ENCODE results near the gene IQCE. TPM values are rescaled to one million over a fixed set of nuclear protein-coding genes. Genes with fewer than 3 reads are reported as not detected.

IQCE gene
- total and polyA plus RNA-seq, 2 experiments from 2014 or later = 14.7 to 14.9 TPM

DNA sequence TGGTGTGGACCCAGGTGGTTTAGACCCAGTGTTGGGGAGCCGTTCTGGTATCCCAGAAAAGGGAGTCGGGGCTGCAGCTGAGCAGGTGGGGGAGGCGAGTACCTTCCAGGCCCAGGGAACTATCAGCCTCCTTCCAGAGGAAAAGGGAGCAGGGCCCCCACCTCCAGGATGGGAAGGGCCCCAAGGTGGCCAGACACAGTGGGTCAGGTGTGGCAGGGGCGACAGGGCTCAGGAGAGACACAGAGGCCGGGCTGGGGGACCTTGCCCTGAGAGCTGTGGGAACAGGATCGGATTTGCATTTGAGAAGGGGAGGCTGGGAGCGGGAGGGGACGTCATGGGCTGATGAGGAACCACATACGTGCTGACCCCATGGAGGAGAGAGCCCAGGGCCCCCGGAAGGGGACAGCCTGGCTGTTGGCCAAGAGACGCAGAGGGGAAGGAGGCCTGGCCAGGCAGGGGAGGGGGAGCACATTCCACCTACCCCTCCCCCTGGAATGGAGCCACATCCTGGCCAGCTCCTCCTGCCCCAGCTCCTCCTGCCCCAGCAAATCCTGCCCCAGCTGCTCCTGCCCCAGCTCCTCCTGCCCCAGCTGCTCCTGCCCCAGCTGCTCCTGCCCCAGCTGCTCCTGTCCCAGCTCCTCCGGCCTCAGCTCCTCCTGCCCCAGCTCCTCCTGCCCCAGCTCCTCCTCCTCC lies 63.3 kb downstream of the IQCE start:
- H3K9ac ChIP-seq = peak overlapping the region; percentile 5; the same call in 1 of the 2 replicates
- H3F3A ChIP-seq (ENCODE audit: insufficient read depth) = peaks cover 12% of the 10 kb centered on the region; the same call in 1 of the 2 replicates
- no peaks in the 10 kb centered on the region for H3K79me2 ChIP-seq (ENCODE audit: insufficient read depth)
- H3K27me3 ChIP-seq (replicated peaks; ENCODE audit: insufficient read depth) = no peaks in the 10 kb centered on the region
- no peak overlapping the region for H3K27ac ChIP-seq
- H3K9me3 ChIP-seq (ENCODE audit: low read depth) = no peaks in the 10 kb centered on the region
- H3K9me2 ChIP-seq (ENCODE audit: insufficient read depth) = no peaks in the 10 kb centered on the region
- no peak for DNase-seq
- no peaks in the 10 kb centered on the region for H4K20me1 ChIP-seq (ENCODE audit: insufficient read depth)
- H3K4me2 ChIP-seq (ENCODE audit: unreplicated experiment) = no peak overlapping the region
- in situ Hi-C loops (cut with MboI) = no loop called here
- WGBS, 2 experiments (ENCODE audit: low coverage in 1 of 2, low lambda C conversion rate in 2 of 2, missing lambda C conversion rate in 2 of 2) = 86 to 99% methylated on average over 6 to 12 of the region's 12 CpGs
- no peaks in the 10 kb centered on the region for H3K36me3 ChIP-seq (ENCODE audit: low read depth)
- no peak for TF ChIP-seq EZH2 (IDR thresholded peaks at IDR 0.05; ENCODE audit: insufficient read depth, poor library complexity, severe bottlenecking)
- TF ChIP-seq EZH2phosphoT487 (IDR thresholded peaks at IDR 0.05; ENCODE audit: insufficient read depth, low read depth) = no peak
- H2AFZ ChIP-seq = no peak overlapping the region
- peaks cover 25% of the 10 kb centered on the region for H3K4me1 ChIP-seq (ENCODE audit: insufficient read depth)
- no peak overlapping the region for H3K4me3 ChIP-seq

DNA sequence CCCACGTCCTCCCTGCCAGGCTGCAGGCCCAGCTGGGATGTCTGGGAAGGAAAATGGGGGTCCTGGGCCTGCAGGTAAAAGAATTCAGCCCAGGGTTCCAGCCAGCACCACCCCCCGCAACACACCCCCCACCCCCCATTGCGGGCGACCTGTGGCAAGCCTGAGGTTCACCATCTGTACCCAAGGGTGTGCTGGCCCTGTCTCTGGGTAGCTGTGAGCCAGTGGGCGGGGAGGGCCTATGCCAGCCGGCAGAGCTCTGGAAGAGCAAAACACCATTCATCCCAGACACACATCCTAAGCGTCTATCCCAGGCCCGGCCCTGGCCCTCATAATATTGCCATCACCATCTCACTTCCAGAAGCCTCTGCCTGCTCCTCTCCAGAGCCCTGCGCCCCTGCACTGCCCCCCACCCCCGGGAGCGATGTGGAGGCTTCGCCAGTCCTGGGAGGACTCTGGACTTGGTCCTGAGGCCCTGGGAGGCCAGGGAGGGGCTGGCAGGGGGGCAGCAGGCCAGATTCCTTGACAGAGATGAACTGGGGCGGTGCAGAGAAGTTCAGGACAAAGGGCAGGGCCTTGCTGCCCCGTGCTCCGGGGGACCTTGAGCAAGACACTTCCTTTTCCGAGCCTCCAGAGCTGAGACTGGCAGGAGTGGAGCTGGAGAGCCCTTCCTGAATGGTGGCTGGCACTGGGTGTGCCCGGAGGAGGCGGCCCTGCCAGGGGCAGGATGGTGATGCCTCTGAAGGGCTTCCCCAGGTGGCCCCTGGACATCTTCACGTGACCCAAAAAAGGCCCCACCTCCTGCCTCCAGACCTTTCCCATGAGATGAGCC lies 64.3 kb downstream of the IQCE start:
- in situ Hi-C loops (cut with MboI) = no loop called here
- H3K9me2 ChIP-seq (ENCODE audit: insufficient read depth) = no peaks in the 10 kb centered on the region
- no peak overlapping the region for H3K27ac ChIP-seq
- H3K9ac ChIP-seq = no peak overlapping the region
- H3K79me2 ChIP-seq (ENCODE audit: insufficient read depth) = no peaks in the 10 kb centered on the region
- H2AFZ ChIP-seq = no peak overlapping the region
- TF ChIP-seq EZH2phosphoT487 (IDR thresholded peaks at IDR 0.05; ENCODE audit: insufficient read depth, low read depth) (no peak), EZH2 (IDR thresholded peaks at IDR 0.05; ENCODE audit: insufficient read depth, poor library complexity, severe bottlenecking) (no peak)
- 67 to 70% methylated on average over 19 of the region's 19 CpGs for WGBS, 2 experiments (ENCODE audit: low coverage in 1 of 2, low lambda C conversion rate in 2 of 2, missing lambda C conversion rate in 2 of 2)
- H3K9me3 ChIP-seq (ENCODE audit: low read depth) = no peaks in the 10 kb centered on the region
- DNase-seq = no peak
- no peaks in the 10 kb centered on the region for H4K20me1 ChIP-seq (ENCODE audit: insufficient read depth)
- no peak overlapping the region for H3K4me2 ChIP-seq (ENCODE audit: unreplicated experiment)
- H3K27me3 ChIP-seq (replicated peaks; ENCODE audit: insufficient read depth) = no peaks in the 10 kb centered on the region
- H3K4me1 ChIP-seq (ENCODE audit: insufficient read depth) = peaks cover 25% of the 10 kb centered on the region
- peaks cover 12% of the 10 kb centered on the region; the same call in 1 of the 2 replicates for H3F3A ChIP-seq (ENCODE audit: insufficient read depth)
- no peaks in the 10 kb centered on the region for H3K36me3 ChIP-seq (ENCODE audit: low read depth)
- H3K4me3 ChIP-seq = no peak overlapping the region

DNA sequence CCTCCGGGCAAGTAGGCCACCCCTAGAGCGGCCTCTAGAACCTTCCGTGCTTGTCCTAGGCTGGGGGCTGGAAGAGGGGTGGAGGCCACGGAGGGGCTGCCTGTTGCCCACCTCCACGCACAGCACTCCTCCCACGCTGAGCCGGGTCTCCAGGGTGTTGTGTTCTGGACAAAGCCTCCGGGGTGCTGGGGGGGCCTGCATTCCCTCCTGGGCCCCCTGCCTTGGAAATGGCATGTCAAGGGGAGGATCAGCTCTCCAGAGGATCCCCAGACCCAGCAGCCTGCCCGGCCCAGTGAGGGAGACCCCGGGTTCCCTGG lies 64.9 kb downstream of the IQCE start:
- TF ChIP-seq EZH2phosphoT487 (IDR thresholded peaks at IDR 0.05; ENCODE audit: insufficient read depth, low read depth) (no peak), EZH2 (IDR thresholded peaks at IDR 0.05; ENCODE audit: insufficient read depth, poor library complexity, severe bottlenecking) (no peak)
- in situ Hi-C loops (cut with MboI) = no loop called here
- Histone ChIP-seq H3K9me3 (ENCODE audit: low read depth) (no peaks in the 10 kb centered on the region), H3K4me3 (no peak overlapping the region), H3K36me3 (ENCODE audit: low read depth) (no peaks in the 10 kb centered on the region), H3F3A (ENCODE audit: insufficient read depth) (peaks cover 10% of the 10 kb centered on the region; the same call in 1 of the 2 replicates), H3K9ac (no peak overlapping the region), H3K79me2 (ENCODE audit: insufficient read depth) (no peaks in the 10 kb centered on the region), H3K4me2 (ENCODE audit: unreplicated experiment) (no peak overlapping the region), H3K27ac (no peak overlapping the region), H3K27me3 (replicated peaks; ENCODE audit: insufficient read depth) (no peaks in the 10 kb centered on the region), H4K20me1 (ENCODE audit: insufficient read depth) (no peaks in the 10 kb centered on the region), H2AFZ (no peak overlapping the region), H3K9me2 (ENCODE audit: insufficient read depth) (no peaks in the 10 kb centered on the region), H3K4me1 (ENCODE audit: insufficient read depth) (peaks cover 21% of the 10 kb centered on the region)
- 95 to 97% methylated on average over 8 to 10 of the region's 10 CpGs for WGBS, 2 experiments (ENCODE audit: low coverage in 1 of 2, low lambda C conversion rate in 2 of 2, missing lambda C conversion rate in 2 of 2)
- no peak for DNase-seq

DNA sequence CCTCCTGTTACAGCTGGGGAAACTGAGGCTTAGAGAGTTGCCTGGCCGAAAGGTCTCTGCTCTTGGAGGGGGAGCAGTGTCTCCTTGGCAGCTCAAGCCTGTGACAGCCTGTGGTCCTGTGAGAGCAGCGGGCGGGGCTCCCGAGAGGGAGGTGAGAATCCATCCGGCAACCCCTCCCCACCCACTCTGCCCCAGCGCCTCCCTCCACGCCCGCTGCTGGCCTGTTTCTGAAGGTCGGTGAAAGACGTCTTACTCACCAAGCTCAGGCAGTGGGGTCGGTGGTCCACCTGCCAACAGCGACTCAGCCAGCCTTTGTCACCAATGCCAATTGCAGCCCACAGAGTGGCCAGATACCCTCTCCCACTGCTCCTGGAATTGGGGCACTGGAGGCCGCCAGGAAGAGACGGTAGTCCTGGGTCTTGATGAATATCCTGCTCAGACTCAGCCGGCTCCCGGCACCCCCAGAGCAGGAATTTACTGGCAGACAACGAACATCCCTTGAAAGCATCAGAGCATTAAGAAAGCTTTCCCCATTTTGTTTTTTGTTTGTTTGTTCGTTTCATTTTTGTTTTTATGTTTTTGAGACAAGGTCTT lies 65.6 kb downstream of the IQCE start:
- 87 to 88% methylated on average over 11 to 18 of the region's 18 CpGs for WGBS, 2 experiments (ENCODE audit: low coverage in 1 of 2, low lambda C conversion rate in 2 of 2, missing lambda C conversion rate in 2 of 2)
- Histone ChIP-seq H3K4me3 (no peak overlapping the region), H3K9me3 (ENCODE audit: low read depth) (no peaks in the 10 kb centered on the region), H3K79me2 (ENCODE audit: insufficient read depth) (no peaks in the 10 kb centered on the region), H4K20me1 (ENCODE audit: insufficient read depth) (no peaks in the 10 kb centered on the region), H3K36me3 (ENCODE audit: low read depth) (no peaks in the 10 kb centered on the region), H3K27me3 (replicated peaks; ENCODE audit: insufficient read depth) (no peaks in the 10 kb centered on the region), H3F3A (ENCODE audit: insufficient read depth) (peaks cover 5% of the 10 kb centered on the region; the same call in 1 of the 2 replicates), H3K4me1 (ENCODE audit: insufficient read depth) (peaks cover 15% of the 10 kb centered on the region), H2AFZ (peak overlapping the region; percentile 16; the same call in 1 of the 2 replicates), H3K4me2 (ENCODE audit: unreplicated experiment) (no peak overlapping the region), H3K9me2 (ENCODE audit: insufficient read depth) (no peaks in the 10 kb centered on the region), H3K27ac (peak overlapping the region; percentile 66), H3K9ac (no peak overlapping the region)
- no peak for DNase-seq
- in situ Hi-C loops (cut with MboI) = no loop called here
- no peak for TF ChIP-seq EZH2phosphoT487 (IDR thresholded peaks at IDR 0.05; ENCODE audit: insufficient read depth, low read depth)
- TF ChIP-seq EZH2 (IDR thresholded peaks at IDR 0.05; ENCODE audit: insufficient read depth, poor library complexity, severe bottlenecking) = no peak

Data from GM23248 (cell line).